Fibroblast of pulmonary artery (primary cell): ENCODE data around the gene KCNH6.
A peak's percentile ranks its signal among the peaks of the same experiment; 100 is the strongest.

Source experiments
- DNase-seq: peaks from one replicate; pipeline ENCODE4 v3.0.0-alpha.2; 2010; ENCODE audit warnings: low read depth
- H3K4me3 ChIP-seq: replicated peaks from 2 replicates; pipeline ENCODE4 v1.5.1; 2011; ENCODE audit warnings: low read depth, mild to moderate bottlenecking, control low read depth, low read length, moderate library complexity
- TF ChIP-seq, protein P1 (sequence below): IDR thresholded peaks from 2 replicates; pipeline ENCODE4 v1.5.1; 2011; ENCODE audit warnings: mild to moderate bottlenecking, control low read depth, low read length, inconsistent platforms; ENCODE audit errors: missing control alignments

KCNH6 gene

DNA sequence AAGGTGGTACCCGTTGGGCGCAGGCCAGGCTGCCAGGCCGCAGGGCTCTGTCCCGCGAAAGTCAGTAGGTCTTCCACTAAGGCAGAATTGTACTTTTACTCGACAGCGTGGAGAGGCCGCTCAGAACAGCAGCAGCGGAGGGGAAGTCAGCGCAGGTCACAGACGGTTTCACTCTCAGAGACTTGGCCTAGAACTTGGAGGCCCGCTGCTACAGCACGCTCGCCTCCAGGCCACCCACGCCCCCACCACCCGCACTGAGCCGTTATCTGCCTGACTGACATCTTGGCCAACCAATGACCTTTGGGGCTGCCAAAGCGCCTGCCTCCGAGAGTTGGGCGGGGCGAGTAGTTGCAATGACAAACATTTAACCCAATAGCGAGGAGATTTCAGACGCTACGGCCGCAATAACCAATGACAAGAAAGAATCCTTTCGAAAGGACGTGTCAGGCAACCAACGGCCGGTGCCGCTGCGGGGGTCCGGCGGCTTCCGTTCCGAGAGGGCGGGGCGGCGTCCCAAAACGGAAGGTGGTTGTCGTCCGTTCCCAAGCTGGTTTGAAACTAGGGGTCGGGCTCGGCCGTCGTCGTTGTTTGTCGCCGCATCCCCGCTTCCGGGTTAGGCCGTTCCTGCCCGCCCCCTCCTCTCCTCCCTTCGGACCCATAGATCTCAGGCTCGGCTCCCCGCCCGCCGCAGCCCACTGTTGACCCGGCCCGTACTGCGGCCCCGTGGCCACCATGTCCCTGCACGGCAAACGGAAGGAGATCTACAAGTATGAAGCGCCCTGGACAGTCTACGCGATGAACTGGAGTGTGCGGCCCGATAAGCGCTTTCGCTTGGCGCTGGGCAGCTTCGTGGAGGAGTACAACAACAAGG, 27.0 kb downstream of the KCNH6 start, which contains the start of gene DCAF7:
Gene DCAF7, plus strand, starts transcription at position 532 of the 871 bp plus-strand sequence. Its CDS starts 201 bp downstream, at position 733.
- TF ChIP-seq, protein P1, sequence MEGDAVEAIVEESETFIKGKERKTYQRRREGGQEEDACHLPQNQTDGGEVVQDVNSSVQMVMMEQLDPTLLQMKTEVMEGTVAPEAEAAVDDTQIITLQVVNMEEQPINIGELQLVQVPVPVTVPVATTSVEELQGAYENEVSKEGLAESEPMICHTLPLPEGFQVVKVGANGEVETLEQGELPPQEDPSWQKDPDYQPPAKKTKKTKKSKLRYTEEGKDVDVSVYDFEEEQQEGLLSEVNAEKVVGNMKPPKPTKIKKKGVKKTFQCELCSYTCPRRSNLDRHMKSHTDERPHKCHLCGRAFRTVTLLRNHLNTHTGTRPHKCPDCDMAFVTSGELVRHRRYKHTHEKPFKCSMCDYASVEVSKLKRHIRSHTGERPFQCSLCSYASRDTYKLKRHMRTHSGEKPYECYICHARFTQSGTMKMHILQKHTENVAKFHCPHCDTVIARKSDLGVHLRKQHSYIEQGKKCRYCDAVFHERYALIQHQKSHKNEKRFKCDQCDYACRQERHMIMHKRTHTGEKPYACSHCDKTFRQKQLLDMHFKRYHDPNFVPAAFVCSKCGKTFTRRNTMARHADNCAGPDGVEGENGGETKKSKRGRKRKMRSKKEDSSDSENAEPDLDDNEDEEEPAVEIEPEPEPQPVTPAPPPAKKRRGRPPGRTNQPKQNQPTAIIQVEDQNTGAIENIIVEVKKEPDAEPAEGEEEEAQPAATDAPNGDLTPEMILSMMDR, result no peak
- H3K4me3 ChIP-seq, result peak within 1 kb of the TSS; percentile 98
- DNase-seq, result peak; percentile 100

DNA sequence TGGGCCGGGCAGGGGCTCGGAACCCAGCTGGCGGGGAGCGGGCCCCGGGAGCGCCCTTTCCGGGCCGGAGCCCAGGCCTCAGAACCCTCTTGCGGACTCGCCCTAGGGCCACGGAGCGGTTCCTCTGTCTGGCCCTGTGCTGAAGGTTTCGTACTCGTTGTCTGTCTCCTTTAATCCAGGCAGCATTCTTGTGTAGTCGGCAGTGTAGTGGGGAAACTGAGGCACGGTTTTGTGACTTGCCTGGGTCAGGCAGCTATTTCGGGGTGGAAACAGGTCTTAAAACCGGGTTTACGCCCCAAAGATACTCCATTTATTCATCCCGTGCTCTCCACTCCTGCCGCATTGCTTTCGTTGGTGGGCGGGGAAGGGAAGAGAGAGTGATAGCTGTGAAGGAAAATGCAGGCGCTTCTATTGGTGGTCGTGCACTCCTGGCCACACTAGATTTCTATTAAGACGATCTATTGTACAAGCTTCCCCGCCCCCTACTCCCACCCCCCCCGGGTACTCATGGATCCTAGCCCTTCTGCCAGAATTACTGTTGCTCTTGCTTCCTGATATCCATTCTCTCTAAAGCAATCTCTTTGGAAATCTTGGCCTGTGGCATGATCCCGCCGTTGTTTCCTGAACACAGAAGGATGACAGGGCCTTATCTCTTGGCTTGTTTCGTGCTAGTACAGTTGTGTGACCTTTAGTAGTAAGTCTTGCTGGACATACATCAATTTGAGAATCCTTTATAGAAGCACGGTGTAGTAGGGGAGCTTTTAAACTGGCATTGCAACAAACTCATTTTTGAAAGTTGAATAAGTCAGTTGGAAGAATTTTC, 27.9 kb downstream of the KCNH6 start:
- peak overlapping the region; percentile 98 for H3K4me3 ChIP-seq
- DNase-seq, result peak; percentile 32
- TF ChIP-seq, protein P1, result no peak

DNA sequence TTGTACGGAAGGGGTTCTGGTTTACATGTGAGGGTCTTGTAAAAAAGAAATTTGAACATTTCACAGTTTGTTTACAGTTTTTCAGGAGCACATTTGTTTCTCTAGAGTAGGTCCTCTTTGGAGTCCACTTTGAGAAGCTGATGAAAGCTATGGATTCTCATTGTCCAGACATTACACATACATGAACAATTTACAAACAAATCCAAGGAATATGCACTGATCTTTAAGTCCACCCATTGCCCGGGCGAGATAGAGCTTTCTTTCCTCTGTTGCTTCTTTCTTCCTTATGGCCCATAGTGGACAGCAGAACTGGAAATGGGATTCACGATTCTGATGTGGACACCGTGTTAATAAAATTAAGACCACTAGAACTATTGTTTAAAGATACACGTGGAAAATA, 29.1 kb downstream of the KCNH6 start:
- TF ChIP-seq, protein P1, result no peak
- peak; percentile 8 for DNase-seq

DNA sequence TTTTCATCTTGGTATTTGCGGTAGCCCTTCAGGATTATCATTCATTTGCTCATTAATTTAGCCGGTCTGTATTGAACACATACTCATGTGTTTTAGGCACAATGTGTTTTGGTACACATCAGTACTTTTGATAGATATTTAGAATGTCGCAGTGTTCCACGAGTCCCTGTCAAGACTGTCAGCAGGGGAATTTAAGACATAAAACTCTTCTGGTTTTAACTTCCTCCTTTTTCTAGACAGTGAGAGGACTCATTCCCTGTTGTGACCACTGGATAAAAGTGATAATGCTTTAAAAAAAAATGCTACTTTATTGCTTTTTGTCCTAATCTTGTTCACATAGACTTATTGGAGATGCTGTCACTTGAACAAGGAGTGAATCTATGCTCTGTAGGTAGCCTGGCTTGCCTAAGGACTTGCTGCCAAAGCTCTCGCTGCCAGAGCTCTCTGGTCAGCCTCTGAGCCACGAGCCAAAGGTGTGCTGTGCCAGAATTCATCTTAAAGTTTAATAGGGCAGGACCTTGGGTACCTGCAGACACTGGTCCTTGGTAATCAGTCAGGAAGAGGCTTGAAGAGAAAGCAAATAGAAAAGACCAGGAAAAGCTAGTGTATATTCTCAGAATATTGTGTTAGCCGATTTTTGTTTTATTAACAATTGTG, 32.5 kb downstream of the KCNH6 start:
- TF ChIP-seq, protein P1, result no peak
- H3K4me3 ChIP-seq, result no peak overlapping the region
- DNase-seq, result no peak

More for the DNA sequence above, 29.1 kb downstream of the KCNH6 start:
- peak overlapping the region; percentile 98 for H3K4me3 ChIP-seq

DNA sequence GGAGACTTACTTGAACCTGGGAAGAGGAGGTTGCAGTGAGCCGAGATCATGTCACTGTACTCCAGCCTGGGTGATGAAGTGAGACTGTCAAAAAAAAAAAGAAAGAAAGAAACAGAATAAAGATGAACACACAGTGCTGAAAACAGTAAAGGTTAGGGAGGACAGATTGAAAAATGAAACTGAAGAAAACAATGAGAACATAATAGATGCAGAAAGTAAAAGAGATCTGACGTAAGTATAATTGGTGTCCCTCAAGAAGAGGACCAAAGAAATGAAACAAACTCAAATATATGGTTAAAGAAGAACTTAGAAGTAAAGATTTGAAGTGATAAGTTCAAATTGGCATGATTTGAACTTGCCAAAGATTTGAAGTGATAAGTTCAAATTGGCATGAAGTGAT, 34.3 kb downstream of the KCNH6 start:
- DNase-seq, result no peak

DNA sequence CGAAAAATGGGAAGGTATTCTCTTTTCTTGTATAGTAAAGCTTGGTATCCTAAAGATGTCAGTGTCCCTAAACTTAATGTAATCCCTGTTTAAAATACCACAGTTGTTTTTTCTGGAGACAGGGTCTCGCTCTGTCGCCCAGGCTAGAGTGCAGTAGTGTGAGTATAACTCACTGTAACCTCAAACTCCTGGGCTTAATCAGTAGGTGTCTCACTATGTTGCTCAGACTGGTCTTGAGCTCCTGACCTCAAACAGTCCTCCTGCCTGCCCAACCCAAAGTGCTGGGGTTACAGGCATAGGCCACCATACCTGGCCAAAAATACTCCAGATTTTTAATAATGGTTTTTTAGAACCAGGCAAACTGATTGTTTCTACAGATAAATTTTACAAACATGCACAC, 35.3 kb downstream of the KCNH6 start:
- no peak overlapping the region for H3K4me3 ChIP-seq
- TF ChIP-seq, protein P1, result no peak
- no peak for DNase-seq

More for the DNA sequence above, 34.3 kb downstream of the KCNH6 start:
- H3K4me3 ChIP-seq, result no peak overlapping the region
- TF ChIP-seq, protein P1, result no peak
